GM21576 (cell line): ENCODE results near the gene SYK.
"Not testable (repeated sequence)": the region's sequence is repeated elsewhere in the genome, so short reads cannot be mapped to it uniquely, and the experiment has no call there.

ENCODE experiments used
- ATAC-seq: cut with Tn5 transposase; IDR thresholded peaks from one replicate; pipeline ENCODE4 v1.9.1; 2021; ENCODE audit warnings: mild to moderate bottlenecking, moderate library complexity; ENCODE audit not compliant: unreplicated experiment

Gene SYK

DNA sequence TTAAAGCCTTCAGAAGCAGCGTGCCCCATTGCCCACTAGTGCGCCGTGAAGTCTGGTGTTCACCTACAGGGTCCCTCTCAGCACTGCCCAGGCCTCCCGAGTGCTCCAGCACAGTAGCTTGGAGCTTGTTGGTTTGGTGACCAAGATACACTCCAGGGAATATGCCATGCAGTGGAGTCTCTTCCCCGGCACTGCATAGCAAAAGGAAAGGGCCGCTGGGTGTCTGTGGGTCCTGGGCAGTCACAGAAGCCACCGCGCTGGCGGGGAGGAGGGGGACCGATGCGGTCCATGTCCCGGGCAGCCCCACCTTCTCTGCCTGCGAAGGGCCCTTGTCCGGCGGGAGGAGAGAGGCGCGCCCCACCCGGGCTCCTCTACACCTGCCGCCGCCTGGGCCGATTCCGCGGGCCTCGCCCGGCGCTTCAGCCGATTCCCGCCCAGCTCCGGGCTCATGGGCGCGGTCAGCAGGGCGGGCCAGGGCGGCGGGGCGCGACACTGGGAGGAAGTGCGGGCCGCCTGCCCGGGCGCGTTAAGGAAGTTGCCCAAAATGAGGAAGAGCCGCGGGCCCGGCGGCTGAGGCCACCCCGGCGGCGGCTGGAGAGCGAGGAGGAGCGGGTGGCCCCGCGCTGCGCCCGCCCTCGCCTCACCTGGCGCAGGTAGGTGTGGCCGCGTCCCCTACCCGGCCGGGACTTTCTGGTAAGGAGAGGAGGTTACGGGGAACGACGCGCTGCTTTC is at the start of gene SYK:
SYK (plus strand) TSS at position 579 of the 732 bp plus-strand sequence. CDS start 42,080 bp downstream, outside the sequence.
- peak; percentile 33 for ATAC-seq

DNA sequence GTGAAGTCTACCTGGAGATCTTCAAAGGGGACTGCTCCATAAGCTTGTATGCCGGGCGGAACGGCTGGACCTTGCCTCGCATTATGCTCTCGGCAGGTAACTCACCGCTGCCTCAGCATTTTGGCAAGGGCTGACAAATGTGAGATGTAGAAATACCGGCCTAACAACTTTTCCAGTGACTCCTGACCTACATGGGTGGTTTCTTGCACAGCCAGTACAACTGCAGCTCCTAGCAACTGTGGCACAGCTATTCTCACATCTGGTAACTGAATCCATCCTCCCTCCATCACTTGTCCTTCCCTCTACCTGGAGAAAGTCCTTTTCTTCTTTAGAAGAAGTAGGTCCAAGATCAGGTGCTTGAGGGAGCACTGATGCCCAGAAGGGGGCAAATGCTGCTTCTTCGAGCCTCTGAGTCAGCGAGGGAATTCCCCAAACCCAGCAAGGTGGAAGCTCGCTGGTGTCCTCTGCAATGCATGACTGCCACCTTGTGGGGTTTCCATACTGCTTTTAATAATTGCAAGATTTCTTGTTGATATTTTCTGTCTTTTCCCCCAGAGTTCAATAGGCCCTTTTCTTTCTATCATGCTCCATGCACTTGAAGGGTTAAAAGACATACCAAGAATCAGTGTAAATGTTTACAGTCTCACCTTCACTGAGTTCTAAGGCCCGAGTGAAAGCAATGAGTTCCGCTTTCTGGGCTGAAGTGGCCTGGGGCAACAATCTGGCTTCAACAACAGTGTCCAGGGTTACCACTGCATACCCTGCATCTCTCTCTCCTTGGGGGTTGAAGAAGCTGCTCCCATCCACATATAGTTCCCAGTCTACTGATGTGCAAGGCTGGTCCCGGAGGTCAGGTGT is 45.9 kb upstream of the SYK start:
- ATAC-seq: not testable (repeated sequence)

DNA sequence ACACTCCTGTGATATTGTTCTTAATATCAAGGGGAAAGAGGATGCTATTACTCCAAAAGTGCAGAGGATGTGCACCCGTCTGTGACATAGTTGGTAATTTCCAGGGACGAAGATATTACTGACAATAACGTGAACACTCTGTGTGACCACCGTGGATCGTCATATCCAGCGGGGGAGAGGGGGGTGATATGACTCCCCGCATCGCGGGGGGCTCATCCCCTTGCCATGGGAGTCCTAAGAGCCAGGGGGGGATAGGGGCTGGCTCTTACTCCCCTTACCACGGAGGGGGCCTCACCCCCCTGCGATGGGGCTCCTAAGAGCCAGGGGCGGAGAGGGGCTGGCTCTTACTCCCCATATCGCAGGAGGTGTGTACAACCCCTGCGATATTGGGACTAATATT is 41.0 kb upstream of the SYK start:
- not testable (repeated sequence) for ATAC-seq

- no peak for ATAC-seq
Measured at GRCh38 chr9:90766731-90767130, 34.9 kb upstream of the SYK start.

DNA sequence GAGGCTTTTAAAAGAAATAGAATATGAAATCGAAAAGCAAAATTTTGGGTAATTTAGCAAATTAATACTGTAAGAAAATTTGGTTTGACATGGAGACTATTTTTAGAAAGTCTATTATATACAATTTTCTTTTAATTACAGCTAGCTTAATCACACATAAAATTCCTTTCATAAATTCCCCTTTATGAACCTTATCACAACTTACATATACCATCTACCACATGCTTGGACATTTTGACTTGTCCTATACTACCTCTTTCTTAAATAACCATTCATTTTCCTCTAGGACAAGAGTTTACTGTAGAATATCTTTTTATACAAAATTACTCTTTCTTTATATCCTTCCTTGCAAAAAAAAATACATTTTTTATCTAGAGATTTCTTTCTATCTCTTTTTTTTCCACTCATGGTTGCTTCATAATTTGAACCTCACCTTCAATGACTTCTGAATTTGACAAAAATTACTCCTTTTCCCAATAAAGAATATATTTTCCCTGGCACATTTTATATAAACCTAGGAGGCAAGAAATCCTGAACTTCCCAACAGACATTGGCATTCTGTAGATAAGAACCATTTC is 34.0 kb upstream of the SYK start:
- no peak for ATAC-seq

DNA sequence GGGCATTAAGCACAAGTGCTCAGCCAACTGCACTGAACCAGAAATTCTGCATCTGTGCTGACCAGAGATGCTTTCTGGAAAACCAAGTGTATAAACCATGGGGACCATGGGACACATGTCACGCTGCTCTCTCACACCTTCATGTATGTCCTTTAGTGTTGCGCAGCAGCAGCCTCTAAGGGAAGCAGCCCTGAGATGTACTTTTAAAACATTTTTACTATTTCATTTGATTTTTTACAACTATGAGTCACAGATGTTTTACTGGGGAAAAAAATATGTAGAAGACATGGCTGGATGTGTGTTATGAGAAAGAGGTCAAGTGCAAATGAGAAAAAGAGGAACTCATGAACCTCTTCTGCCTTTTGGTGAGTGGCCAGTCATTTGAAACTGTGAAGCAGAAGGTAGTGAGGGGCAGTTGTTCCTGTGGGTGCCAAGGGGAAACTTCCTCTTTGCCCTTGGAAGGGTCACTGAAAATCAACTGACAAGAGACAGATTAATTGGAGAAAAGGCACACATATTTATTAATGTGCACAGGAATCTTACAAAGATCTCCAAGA is 31.4 kb upstream of the SYK start:
- no peak for ATAC-seq

- ATAC-seq: no peak
Measured at GRCh38 chr9:90770927-90771326, 30.7 kb upstream of the SYK start.

- no peak for ATAC-seq
Measured at GRCh38 chr9:90772386-90772785, 29.2 kb upstream of the SYK start.

DNA sequence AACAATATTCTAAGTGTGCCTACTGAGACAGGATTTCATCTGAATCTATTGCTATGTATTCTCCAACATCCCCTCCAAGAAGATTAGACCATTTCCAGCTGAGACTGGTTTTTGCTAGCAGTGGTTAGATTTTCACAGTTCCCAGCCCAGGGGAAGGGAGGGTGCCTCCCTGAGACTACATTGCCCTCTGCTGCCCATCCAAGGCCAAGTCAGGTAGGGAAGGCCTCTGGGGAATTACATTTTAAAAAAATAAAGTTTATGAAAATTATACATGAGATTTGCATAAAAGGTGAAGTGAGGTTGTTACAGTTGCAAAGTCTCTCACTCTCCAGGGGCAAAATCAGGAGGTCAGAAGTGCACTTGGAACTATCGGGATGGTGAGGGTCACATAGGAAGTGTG is 28.0 kb upstream of the SYK start:
- ATAC-seq: no peak

GRCh38 chr9:90774071-90774470 is 27.5 kb upstream of the SYK start:
- no peak for ATAC-seq

DNA sequence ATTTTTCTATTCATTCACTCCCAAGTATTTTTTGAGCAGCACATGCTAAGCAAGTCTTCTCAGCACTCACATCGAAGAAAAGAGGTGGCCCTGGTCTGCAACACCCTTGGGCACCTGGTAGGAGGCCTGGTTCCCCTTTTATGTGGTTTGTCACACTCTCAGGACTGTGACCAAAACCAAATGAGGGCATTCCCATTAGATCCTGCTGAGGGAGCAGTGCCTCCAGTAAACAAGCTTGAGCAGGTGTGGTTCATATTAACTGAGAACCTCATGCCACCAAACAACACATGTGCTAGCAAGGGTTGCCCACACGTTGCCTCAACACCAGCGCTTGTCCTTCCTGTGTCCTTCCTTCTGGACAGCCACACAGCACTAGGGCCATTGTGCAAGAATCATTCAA is 26.9 kb upstream of the SYK start:
- ATAC-seq: peak; percentile 87

DNA sequence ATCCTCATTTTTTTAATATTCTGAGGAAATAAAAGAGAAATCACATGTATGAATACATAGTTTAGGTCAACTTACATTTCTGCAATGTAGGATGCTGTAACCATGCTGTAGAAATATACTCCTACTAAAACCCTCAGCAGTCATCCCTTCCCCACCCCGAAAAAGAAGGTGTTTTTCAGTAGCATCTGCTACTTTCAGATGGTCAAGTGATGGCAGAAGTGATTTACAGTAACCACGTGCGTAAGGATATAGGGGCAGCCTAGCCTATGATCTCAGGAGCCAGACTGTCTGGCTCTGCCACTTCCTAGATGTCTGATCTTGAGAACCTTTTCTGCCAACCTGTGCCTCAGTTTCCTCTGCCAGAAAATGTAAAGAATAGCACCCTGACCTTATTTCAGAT is 26.0 kb upstream of the SYK start:
- no peak for ATAC-seq

DNA sequence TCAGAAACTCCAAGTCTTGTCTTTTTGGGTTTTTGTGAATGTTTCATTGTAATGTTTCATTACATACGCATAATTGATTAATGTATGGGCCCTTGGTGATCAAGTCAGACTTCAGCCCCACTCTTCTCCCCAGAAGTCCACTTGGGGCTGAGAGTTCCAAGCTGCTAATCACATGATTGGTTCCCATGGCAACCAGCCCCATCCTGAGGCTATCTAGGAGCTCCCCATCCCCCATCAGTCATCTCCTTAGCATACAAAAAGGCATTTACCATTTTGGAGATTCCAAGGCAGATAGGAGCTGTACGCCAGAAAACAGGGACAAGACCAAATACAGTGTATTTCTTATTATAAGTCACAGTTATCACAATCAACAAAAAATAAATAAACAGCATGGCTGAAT is 22.9 kb upstream of the SYK start:
- no peak for ATAC-seq

GRCh38 chr9:90783552-90783951 is 18.1 kb upstream of the SYK start:
- no peak for ATAC-seq

GRCh38 chr9:90783964-90784363 is 17.7 kb upstream of the SYK start:
- no peak for ATAC-seq

DNA sequence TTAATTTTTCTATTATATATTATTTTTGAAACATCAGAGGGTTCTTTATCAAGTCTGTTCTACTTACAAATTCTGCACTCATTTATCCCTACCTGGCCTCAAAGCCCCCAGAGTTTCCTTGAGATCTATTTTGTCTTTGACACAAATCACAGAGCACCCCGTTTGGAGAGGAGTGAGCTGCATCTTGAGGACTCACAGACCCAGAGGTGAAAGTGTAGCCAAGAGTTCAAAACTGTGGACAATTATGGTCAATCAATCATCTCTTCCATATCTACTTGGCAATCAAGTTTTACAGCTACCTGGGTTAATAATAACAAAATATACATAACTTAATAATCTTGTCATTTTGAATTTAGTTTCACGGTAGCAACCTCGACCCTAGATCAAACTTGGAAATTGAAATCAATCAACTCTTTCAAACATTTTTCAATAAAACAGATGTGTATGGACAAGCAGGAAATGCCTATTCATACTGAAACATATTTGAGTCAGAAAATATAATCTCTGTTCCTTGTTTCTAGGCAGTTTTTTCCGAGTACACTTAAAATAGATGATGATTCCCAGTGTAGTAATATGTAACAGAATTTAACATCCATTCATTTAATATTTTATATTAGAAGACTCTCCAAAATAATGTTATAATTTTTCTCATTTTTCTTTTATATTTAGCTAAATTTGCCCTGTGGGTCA is 13.7 kb upstream of the SYK start:
- peak; percentile 54 for ATAC-seq

DNA sequence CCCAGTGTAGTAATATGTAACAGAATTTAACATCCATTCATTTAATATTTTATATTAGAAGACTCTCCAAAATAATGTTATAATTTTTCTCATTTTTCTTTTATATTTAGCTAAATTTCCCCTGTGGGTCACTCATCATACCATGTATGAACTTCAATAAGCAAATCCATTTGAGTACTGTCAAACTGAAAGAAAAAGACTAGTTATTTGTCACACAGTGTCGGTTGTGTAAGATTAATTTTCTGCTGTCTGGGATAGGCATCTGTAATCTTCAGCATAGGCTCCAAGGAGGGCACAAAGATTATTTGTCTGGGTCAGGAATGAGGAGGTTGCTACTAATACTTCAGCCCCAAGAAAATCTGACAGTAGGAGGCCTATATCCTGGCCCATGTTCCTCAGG is 13.1 kb upstream of the SYK start:
- ATAC-seq: peak; percentile 39

DNA sequence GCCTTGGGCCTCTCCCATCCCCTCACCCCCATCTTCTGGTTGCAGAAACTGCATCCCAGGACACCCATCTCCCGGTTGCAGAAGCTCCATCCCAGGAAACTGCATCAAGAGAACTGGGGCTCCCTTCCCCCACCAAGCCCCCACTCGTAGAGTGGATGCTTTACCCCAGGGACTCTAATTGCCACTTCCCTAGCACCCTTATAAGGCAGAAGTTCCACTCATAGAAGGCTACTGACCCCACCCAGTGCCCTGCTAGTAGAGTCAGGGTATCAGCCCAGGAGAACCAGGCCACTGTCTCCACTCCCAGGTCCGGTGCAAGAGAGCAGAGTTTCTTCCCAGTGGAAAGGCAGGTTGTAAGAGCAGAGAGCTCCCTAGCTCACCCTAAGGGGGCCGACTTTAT is 12.2 kb upstream of the SYK start:
- no peak for ATAC-seq

DNA sequence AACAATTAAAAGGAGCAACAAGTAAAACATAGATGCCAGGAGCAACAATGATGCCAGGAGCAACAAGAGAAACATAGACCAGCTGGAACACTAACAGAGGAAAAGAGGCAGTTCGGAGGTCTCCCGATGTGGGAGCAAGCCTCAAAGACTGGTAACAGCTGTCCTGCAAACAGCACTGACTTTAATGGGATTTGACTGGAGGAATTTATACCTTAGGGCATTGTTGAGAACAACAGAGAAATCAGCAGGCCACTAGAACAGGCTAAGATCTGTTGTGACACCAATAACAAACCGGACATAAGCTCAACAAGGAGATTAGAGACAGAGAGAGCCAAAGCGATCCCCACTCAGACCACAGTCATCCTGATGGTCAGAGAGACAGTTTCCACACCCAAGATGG is 11.8 kb upstream of the SYK start:
- no peak for ATAC-seq

DNA sequence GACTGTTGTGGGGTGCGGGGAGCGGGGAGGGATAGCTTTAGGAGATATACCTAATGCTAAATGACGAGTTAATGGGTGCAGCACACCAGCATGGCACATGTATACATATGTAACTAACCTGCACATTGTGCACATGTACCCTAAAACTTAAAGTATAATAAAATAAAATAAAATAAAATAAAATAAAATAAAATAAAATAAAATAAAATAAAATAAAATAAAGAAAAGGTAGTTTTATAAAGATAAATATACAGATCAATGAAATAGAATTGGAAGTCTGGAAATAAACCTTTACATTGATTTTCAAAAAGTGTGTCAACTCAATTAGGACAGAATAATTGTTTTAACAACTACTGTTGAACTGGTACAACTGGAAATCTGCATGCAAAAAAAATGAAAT is 8.6 kb upstream of the SYK start:
- not testable (repeated sequence) for ATAC-seq

GRCh38 chr9:90793729-90794128 is 7.9 kb upstream of the SYK start:
- ATAC-seq: no peak
